GM21447 (cell line): ENCODE data around the gene MTAP.

Experiments used
- ATAC-seq: cut with Tn5 transposase; IDR thresholded peaks from one replicate; pipeline ENCODE4 v1.9.1; 2021; ENCODE audit not compliant: unreplicated experiment

The MTAP gene

GRCh38 chr9:21804331-21804730 is 1.9 kb downstream of the MTAP start:
- no peak for ATAC-seq

DNA sequence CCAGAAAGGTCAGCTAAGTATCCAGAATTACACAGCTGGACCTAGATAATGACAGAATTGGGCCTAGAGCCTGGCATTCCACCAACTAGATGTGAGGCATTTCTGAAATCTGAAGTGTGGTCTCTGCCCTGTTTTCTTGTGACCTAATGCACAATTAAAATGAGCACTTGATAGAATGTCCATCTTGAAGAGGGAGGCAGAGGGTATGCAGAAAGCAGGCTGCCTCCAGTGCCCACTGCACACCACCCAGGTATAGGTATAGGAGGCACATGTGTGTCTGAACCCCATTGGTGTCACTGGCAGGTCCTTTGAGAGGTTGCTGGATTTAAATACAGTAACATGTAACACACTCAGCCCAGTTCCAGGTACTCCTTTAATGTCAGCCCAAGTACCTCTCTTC is 2.4 kb downstream of the MTAP start:
- no peak for ATAC-seq

- ATAC-seq = no peak
Measured at GRCh38 chr9:21806644-21807043, 4.2 kb downstream of the MTAP start.

DNA sequence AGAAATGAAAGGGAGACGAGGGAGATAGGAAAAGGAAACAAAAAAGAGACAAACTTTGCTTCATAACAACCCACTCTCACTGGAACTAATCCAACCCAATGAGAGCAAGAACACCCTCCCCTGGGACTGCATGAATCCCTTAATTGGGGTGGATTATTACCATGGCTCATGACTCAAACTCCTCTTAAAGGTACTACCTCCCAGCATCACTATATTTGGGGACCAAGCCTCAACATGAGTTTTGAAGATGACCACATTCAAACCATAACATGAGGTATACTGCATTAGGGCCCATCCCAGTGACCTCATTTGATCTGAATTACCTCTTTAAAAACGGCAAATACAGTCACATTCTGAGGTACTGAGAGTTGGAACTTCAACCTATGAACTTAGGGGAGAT is 8.0 kb downstream of the MTAP start:
- no peak for ATAC-seq

- no peak for ATAC-seq
Measured at GRCh38 chr9:21810881-21811280, 8.4 kb downstream of the MTAP start.

DNA sequence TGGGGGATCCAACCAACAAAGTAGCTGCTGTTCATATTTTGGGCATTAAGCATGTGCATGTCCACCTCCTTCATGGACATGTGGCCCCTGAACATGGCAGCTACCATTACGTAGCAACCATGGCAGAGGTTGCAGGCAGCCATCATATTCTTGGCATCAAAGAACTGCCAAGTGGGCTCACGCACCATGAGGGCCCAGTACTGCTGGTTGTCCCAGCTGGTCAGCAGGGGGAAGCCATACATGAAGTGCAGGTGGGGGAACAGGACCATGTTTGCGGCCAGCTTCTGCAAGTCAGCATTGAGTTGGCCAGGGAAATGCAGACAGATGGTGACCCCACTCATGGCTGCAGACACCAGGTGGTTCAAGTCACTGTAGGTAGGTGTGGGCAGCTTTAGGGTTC is 9.5 kb downstream of the MTAP start:
- ATAC-seq = no peak

DNA sequence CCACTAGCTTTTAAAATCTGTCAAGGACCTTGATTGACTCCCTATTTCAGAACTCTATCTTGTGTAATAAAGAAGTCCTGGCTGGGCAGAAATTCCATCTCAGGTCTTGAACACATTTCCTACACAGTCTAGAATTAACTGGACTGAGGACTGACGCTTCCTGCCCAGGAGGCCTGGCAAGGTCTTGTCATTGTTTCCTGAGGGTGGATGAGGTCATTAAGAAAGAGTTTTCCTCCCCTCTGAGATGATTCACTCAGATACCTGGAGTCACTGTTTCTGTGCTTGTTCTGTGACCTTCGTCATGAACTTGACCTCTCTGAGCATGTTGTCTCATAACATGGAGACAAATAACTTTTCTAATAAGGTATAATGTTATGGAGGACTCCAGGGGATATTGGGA is 10.0 kb downstream of the MTAP start:
- ATAC-seq = no peak

DNA sequence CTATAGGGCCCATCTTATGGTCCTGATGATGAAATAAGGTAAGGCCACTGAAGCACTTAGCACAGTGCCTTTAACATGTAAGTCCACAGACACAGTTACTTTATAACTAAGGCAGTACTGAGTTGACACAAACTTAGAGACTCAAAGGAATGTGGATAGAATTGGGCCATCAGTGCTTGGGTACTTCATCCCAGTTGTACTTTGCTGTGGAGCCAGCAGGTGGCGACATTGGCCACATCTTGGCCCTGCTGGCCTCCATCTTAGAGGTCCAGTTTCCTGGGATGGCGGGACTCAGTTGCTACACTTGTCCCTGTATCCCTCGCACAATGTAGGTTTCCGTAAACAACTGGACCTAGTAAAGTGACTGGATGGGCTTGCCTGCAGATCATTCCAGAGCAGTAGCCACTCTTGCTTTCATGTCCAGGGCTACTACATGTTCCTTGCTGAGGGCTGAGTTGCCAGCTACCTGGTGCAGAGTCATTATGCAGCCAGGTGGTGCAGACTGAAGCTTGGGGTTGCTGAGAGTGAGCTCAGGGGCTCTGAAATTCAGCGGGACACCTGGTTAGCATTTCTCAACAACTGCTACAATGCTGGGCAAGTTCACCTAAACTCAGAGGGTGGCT is 10.6 kb downstream of the MTAP start:
- ATAC-seq = peak; percentile 58

DNA sequence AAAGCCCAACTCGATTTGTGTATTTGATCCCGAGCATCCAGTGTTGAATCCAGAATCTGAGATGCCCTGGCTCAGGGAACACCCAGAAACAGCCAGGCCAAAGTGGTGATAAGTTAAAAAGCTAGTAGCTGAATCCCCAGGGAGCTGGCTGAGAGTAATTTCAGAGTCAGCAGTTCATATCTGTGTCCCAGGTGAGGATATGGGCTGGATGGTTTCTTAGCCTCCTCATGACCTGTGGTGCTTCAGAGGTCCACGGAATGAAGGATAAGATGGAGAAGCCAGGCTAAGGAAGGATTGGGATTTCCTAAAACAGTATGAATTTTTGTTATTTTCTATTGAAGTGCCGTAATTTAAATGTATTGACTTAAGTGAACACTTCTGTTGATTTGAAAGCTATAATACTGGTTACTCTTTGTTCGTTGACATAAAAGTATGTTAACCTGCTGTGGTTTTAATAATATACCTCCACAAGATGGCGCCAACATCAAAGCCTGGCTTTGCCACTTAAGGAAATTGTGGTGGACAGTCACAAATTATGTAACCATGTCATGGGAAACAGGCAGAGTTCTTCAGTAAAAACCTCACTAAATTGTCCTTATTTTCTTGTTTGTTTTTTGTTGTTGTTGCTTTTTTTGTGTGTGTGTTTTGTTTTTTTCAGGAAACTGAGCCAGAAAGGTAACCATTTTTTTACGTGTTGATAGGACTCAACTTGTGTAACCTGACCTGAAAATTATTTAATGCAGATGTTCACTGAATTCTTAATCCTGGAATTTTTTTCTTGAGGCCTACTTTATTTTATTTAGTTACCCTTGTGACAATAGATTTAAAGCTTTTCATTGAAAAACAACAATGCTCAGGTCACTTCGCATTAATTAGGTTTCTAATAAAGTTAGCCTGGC is 11.4 kb downstream of the MTAP start:
- ATAC-seq = peak; percentile 44

DNA sequence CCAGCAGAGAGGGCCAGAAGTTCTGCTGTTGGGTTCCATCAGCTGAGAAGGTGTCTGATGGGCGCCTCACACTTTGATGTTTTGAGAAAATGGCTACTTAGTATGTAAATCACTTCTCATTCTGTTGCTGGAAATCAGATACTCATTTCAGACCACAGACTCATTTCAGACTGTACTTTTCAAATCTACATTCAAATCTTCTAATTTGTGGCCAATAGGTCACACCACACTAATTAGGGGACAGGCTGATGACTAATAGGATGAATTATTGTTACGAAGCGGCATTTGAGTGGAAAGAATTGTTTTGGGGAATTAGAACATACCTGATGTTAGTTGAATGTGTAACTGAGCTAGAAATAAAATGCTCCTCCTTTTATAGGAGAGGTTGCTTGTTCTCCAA is 13.2 kb downstream of the MTAP start:
- ATAC-seq = no peak

- ATAC-seq = no peak
Measured at GRCh38 chr9:21817176-21817575, 14.7 kb downstream of the MTAP start.

GRCh38 chr9:21825637-21826036 is 23.2 kb downstream of the MTAP start:
- no peak for ATAC-seq

DNA sequence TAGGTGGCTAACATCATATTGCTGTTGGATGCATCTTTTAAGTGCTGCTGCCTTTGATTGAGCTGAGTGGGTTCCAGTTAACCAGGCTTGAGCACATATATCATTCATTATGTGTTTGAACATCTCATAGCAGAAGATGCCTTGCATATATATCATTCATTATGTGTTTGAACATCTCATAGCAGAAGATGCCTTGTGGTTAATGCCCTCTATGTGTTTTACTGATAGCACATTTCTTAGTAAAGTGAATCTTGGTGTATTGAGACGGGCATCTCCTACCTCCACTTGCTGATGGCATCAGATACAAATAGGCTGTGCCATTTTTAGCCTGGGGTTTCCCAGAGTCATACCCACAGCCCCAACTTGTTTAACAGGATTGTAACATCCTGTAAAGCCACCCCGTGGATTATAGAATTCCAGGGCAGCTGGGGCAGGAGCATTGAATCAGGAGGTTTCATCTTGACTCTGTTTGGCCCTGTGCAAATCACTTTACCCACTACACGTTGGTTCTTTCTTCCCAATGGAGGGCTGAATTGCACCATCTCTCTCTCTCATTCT is 26.5 kb downstream of the MTAP start:
- no peak for ATAC-seq

- no peak for ATAC-seq
Measured at GRCh38 chr9:21830589-21830988, 28.2 kb downstream of the MTAP start.

- ATAC-seq = peak; percentile 67
Measured at GRCh38 chr9:21831841-21832509, 29.5 kb downstream of the MTAP start.

GRCh38 chr9:21833090-21833801 is 30.8 kb downstream of the MTAP start:
- peak; percentile 74 for ATAC-seq

DNA sequence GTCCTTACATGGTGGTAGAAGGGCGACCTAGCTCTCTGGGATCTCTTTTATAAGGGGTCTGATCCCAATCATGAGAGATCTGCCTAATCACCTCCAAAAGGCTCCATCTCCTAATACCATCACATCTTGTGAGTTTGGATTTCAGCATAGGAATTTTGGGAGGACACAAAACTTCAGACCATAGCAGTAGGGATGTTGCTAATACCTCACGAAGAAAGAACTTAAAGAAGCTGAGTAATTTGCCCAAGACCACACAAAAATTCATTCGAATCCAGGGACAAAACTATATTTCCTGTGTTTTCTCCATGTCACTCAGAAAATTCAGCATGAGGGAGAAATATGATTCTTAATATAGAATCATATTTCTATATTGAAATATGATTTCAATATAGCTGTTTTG is 32.7 kb downstream of the MTAP start:
- no peak for ATAC-seq

DNA sequence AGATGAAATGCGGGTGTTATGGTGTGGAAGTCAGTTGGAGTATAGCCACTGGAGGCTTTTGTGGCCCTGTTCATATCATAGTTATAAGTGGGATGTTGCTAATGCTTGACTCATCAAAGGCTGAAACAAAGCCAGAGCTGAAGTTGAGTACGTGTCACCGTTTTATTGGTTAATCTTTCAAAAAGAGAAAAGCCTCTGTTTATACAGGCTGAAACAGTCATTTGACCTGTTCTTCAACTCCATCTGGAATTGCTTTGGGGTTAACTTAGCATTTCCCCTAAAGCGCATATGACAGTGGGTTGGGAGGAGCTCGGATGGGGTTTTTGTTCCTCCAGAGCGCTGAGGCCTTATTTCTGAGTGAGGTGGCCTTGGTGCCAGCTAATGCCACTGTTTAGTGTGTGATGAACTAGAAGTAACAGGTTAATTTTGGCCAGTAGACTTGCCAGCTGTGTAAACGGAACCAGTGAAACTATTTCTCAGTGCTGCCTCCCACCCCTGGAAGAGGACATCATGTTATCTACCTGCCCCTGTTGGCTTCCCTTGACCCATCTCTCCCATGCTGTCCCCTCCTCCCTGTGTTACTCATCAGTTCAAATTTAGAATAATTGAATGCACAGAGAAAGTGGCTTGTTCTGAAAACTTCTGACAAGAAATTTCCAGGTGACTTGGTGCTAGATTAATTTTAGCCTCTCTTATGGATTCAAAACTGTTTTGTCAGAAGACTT is 34.2 kb downstream of the MTAP start:
- no peak for ATAC-seq

DNA sequence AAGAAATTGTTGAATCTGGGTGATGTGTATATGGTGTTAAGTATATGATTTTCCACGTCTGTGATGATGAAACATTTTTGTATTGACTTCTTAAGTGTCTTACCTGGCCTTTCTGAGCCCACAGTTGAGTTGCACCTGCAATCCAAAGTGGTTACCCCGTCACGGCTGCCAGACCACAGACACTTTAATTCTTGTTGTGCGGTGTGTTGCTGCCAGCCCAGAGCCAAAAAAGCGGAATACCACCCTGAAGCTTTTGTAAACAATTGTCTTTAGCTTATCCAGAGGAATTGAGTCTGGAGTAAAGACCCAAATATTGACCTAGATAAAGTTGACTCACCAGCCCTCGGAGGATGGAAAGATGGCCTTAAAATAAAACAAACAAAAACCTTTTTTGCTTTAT is 35.1 kb downstream of the MTAP start:
- no peak for ATAC-seq

GRCh38 chr9:21840647-21841046 is 38.2 kb downstream of the MTAP start:
- no peak for ATAC-seq
